Measurements from ENCODE around the gene PLEKHA7. TPM values are rescaled to one million over a fixed set of nuclear protein-coding genes. Genes with fewer than 3 reads are reported as not detected.

Gene PLEKHA7
- total RNA-seq, 1 experiment from 2014 or later: 7.2 TPM

DNA sequence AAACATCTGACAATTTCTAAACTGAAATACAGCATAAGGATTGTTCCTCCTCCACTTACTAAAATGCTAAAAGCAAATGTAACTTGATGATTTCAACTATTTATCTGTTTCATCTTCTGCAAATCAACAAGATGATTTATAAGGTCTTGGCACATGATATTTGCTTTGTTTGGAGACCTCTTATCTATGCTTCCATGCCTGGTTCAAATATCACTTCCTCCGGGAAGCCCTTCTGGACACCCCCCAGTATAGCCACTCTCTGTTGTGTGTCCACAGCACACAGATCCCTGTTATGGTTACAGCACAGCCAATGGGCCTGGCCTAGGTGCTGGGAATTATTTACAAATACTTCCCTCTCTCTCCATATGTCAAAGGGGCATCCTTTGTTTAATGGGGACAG lies 160.9 kb downstream of the PLEKHA7 start:
- ChIA-PET RAD21 (ENCODE audit: low non-redundant PET in 1 of 2, low total read pairs in 2 of 2, uncharacterized antibody in 2 of 2, unreplicated experiment in 2 of 2) (no interaction called here), POLR2A (no interaction called here), CTCF (no interaction called here)
- no peaks in the 10 kb centered on the region for H3K9me2 ChIP-seq (ENCODE audit: insufficient read depth)
- ATAC-seq (no peak), DNase-seq (ENCODE audit: low read depth, low spot score) (no peak)
- no peaks in the 10 kb centered on the region for H3K4me1 ChIP-seq (ENCODE audit: control insufficient read depth in 1 of 2, insufficient read depth in 2 of 2, low read length in 2 of 2)
- intact Hi-C loops (cut with micrococcal nuclease): no loop called here
- no peak overlapping the region for H2AFZ ChIP-seq (ENCODE audit: low read depth, low read length, poor library complexity, severe bottlenecking)
- no peak overlapping the region for H3K27ac ChIP-seq (ENCODE audit: low read depth, low read length)
- BruUV-seq (replicated peaks): no TSS peak
- no peaks in the 10 kb centered on the region for H3K27me3 ChIP-seq (ENCODE audit: insufficient read depth, low read length)
- H3K4me2 ChIP-seq (ENCODE audit: low read length): no peak overlapping the region
- no peak overlapping the region for H3K4me3 ChIP-seq (replicated peaks in 1 of 2; ENCODE audit: low read depth in 1 of 2, low read length in 2 of 2)
- no peaks in the 10 kb centered on the region for H4K20me1 ChIP-seq (ENCODE audit: insufficient read depth)
- no peak overlapping the region for H3K9ac ChIP-seq (ENCODE audit: low read length)
- TF ChIP-seq YY1 (IDR thresholded peaks at IDR 0.05; ENCODE audit: extremely low read depth, insufficient replicate concordance, low read depth, low read length) (no peak), ZNF274 (IDR thresholded peaks at IDR 0.05; ENCODE audit: low read depth, low read length) (no peak), POLR2A (IDR thresholded peaks at IDR 0.05; ENCODE audit: borderline replicate concordance, extremely low read depth, insufficient read depth, insufficient read length) (no peak), TCF7L2 (IDR thresholded peaks at IDR 0.05; ENCODE audit: borderline replicate concordance, extremely low read depth, insufficient read depth, insufficient read length) (no peak), SRF (IDR thresholded peaks at IDR 0.05; ENCODE audit: low read depth) (no peak), EGR1 (IDR thresholded peaks at IDR 0.05; ENCODE audit: low read depth) (no peak), SP1 (IDR thresholded peaks at IDR 0.05; ENCODE audit: low read depth) (no peak), REST (IDR thresholded peaks at IDR 0.05; ENCODE audit: low read depth) (no peak), RAD21 (IDR thresholded peaks at IDR 0.05; ENCODE audit: low read depth) (no peak), CEBPB (IDR thresholded peaks at IDR 0.05; ENCODE audit: low read depth) (no peak)
- TF ChIP-seq, protein P1, sequence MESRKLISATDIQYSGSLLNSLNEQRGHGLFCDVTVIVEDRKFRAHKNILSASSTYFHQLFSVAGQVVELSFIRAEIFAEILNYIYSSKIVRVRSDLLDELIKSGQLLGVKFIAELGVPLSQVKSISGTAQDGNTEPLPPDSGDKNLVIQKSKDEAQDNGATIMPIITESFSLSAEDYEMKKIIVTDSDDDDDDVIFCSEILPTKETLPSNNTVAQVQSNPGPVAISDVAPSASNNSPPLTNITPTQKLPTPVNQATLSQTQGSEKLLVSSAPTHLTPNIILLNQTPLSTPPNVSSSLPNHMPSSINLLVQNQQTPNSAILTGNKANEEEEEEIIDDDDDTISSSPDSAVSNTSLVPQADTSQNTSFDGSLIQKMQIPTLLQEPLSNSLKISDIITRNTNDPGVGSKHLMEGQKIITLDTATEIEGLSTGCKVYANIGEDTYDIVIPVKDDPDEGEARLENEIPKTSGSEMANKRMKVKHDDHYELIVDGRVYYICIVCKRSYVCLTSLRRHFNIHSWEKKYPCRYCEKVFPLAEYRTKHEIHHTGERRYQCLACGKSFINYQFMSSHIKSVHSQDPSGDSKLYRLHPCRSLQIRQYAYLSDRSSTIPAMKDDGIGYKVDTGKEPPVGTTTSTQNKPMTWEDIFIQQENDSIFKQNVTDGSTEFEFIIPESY (IDR thresholded peaks at IDR 0.05; ENCODE audit: extremely low read depth, insufficient replicate concordance, low read length): no peak
- no peaks in the 10 kb centered on the region for H3K79me2 ChIP-seq (ENCODE audit: insufficient read depth, low read length)
- H3K36me3 ChIP-seq (ENCODE audit: control insufficient read depth in 1 of 2, insufficient read depth in 2 of 2, low read length in 2 of 2): no peaks in the 10 kb centered on the region
- no peaks in the 10 kb centered on the region for H3K9me3 ChIP-seq (ENCODE audit: control insufficient read depth in 1 of 2, insufficient read depth in 1 of 2, low read depth in 1 of 2, low read length in 2 of 2)
